Sigmoid colon (tissue), 7 donors: ENCODE measurements around the gene LAMB2. TPM values are rescaled to one million over a fixed set of nuclear protein-coding genes. Genes with fewer than 3 reads are reported as not detected.

ENCODE experiments used
- DNase-seq: peaks from one replicate; pipeline ENCODE4 v3.0.0-alpha.2; 2019
- H3K27ac ChIP-seq, 4 donors: fragments of 200-600 bp; sonication (generic); one replicate each; pipeline ENCODE4 v1.5.1; 2016 to 2019; ENCODE audit warnings: mild to moderate bottlenecking in 1 of 4
- H3K27me3 ChIP-seq, 3 donors: fragments of 200-600 bp; sonication (generic); one replicate each; pipeline ENCODE4 v1.5.1; 2019; ENCODE audit warnings: mild to moderate bottlenecking in 1 of 3
- H3K36me3 ChIP-seq, 4 donors: fragments of 200-600 bp; sonication (generic); one replicate each; pipeline ENCODE4 v1.5.1; 2016 to 2019
- H3K4me1 ChIP-seq, 4 donors: fragments of 200-600 bp; sonication (generic); one replicate each; pipeline ENCODE4 v1.5.1; 2017 to 2019
- H3K4me3 ChIP-seq, 4 donors: fragments of 200-600 bp; sonication (generic); one replicate each; pipeline ENCODE4 v1.5.1; 2017 to 2019; ENCODE audit warnings: mild to moderate bottlenecking in 2 of 4, moderate library complexity in 1 of 4
- H3K9me3 ChIP-seq, 4 donors: fragments of 200-600 bp in 3 of 4; sonication (generic) in 3 of 4; one replicate each; pipeline versions ENCODE4 v1.5.1 to v1.6.1; 2013 to 2019
- CTCF ChIP-seq, 4 experiments: fragments of 450-650 bp in 3 of 4; fragments of 200-600 bp in 1 of 4; IDR thresholded peaks; one replicate each; pipeline ENCODE4 v1.5.1; 2016 to 2019; ENCODE audit warnings: antibody characterized with exemption in 4 of 4, mild to moderate bottlenecking in 3 of 4, moderate library complexity in 2 of 4
- EP300 ChIP-seq, 4 donors: sonication (generic); formaldehyde crosslinking; IDR thresholded peaks; one replicate each; pipeline ENCODE4 v1.6.1; 2017; ENCODE audit warnings: antibody characterized with exemption in 4 of 4
- POLR2A ChIP-seq, 2 donors: fragments of 450-650 bp; IDR thresholded peaks; one replicate each; pipeline ENCODE4 v1.6.1; 2016; ENCODE audit warnings: antibody characterized with exemption in 2 of 2, mild to moderate bottlenecking in 2 of 2, moderate library complexity in 2 of 2
- POLR2AphosphoS5 ChIP-seq, 4 donors: sonication (generic); formaldehyde crosslinking; IDR thresholded peaks; one replicate each; pipeline ENCODE4 v1.6.1; 2017; ENCODE audit warnings: antibody characterized with exemption in 4 of 4
- WGBS, 2 donors: extraction: QIAGEN DNeasy Blood & Tissue Kit; methylation state at CpG; one replicate each; pipeline ENCODE4 v1.1.7; 2013; 5-methylcytosine and 5-hydroxymethylcytosine counted together
- intact Hi-C: fragments of 100-400 bp; cut with DNase I; formaldehyde crosslinking; loops from one replicate; pipeline ENCODE4 v1.15.1; 2023
- polyA plus RNA-seq, 3 donors: library from polyadenylated mRNA; stranded (reverse); fragments of 200-250 nt; gene quantifications; one replicate each; pipeline ENCODE4 v1.2.3, GENCODE V29; 2013
- total RNA-seq, 4 donors: library from RNA; depleted of rRNA; stranded (reverse); fragments of >200 nt; gene quantifications; one replicate each; pipeline ENCODE4 v1.1.0, GENCODE V29; 2016
- donor health status: healthy with polysubstance abuse.
- donor health status: Bipolar disorder and iron deficiency.
- donor health status: healthy.

The LAMB2 gene
- total and polyA plus RNA-seq, 7 donors = 10.2 to 612 (median 252) TPM

- H3K27me3 ChIP-seq = no peaks in the 10 kb centered on the region
- intact Hi-C loops = loop anchor here (5.0 kb wide), 1 partner anchor 36 kb away; the partner anchor contains the start of gene CCDC71
- WGBS, 2 donors = 94% methylated on average over 6 of the region's 6 CpGs
- no peak for DNase-seq
- H3K36me3 ChIP-seq = peaks cover 6 to 47% (median 14%) of the 10 kb centered on the region in 4 donors
- peaks cover 0 to 37% (median 33%) of the 10 kb centered on the region in 4 donors for H3K4me1 ChIP-seq
- peak overlapping the region; percentile 64 to 86 (median 69) for H3K4me3 ChIP-seq
- peak overlapping the region; percentile 87 to 97 (median 92) for H3K27ac ChIP-seq
- TF ChIP-seq CTCF (IDR thresholded peaks at IDR 0.05) (no peak), EP300 (IDR thresholded peaks at IDR 0.05) (no peak), POLR2AphosphoS5 (IDR thresholded peaks at IDR 0.05) (no peak), POLR2A (IDR thresholded peaks at IDR 0.05) (no peak)
- no peaks in the 10 kb centered on the region for H3K9me3 ChIP-seq
Observed at GRCh38 chr3:49131576-49131975, 1.3 kb downstream of the LAMB2 start.

DNA sequence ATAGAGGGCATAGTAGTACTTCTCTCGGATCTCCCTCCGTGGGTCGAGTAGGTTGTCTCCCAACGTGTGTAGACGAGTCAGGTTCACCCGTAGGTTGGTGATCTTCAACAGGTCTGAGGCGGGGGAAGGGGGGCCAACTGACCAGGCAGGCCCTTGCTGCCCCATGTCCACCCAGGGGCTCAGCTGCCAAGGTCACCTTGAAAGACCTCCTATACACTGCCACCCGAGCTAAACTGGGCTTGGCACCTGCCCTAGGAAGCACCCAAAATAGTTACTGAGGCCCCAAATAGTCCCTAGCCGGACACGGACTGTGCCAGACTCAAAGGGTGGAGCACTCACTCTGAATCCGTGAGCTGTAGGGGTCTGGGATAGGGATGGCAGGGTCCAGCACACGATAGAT, 1.8 kb downstream of the LAMB2 start:
- WGBS, 2 donors = 88 to 90% methylated on average over 12 of the region's 12 CpGs
- H3K4me1 ChIP-seq = peaks cover 0 to 37% (median 33%) of the 10 kb centered on the region in 4 donors
- H3K27ac ChIP-seq = peak overlapping the region in 1 of 4 donors; percentile 97
- TF ChIP-seq EP300 (IDR thresholded peaks at IDR 0.05) = no peak
- no peak for DNase-seq
- H3K9me3 ChIP-seq = no peaks in the 10 kb centered on the region
- H3K27me3 ChIP-seq = no peaks in the 10 kb centered on the region
- H3K36me3 ChIP-seq = peaks cover 12 to 52% (median 18%) of the 10 kb centered on the region in 4 donors
- peak overlapping the region in 2 of 4 donors; percentile 66 to 72 for H3K4me3 ChIP-seq
- intact Hi-C loops = loop anchor here (5.0 kb wide), 1 partner anchor 36 kb away; the partner anchor contains the start of gene CCDC71

DNA sequence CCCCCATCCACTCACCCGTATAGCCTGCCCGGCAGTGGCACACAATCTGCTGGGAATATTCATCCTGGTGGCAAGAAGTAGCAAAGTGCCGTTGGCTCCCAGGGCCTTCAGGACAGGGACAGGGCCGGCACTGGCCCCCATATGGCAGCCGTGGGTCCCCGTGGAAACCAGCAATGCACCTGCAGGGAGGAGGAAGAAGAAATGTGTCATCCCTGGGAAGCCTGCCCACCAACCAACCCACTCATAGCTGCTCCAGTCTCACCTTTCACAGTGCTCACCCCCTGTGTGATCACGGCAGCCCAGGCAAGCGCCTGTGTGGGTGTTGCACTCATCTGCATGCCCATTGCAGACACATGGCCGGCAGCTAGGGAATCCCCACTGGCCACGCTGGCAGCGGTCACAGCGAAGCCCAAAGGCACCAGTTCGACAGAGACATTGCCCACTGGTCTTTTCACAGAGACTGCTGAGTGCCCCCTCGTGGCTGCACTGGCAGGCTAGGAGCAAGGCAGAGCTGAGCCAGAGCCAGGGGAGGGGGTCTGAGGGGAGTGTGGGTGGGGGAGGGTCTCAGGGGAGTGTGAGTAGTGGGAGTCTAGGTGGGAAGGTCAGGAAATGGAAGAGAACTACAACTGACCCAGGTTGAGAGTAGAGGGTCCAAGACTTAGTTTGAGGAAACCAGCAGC, 7.7 kb downstream of the LAMB2 start:
- intact Hi-C loops = no loop called here
- Histone ChIP-seq H3K36me3 (peaks cover 51 to 91% (median 60%) of the 10 kb centered on the region in 4 donors), H3K27ac (no peak overlapping the region), H3K9me3 (no peaks in the 10 kb centered on the region), H3K4me1 (peaks cover 0 to 19% (median 9%) of the 10 kb centered on the region in 4 donors), H3K4me3 (no peak overlapping the region), H3K27me3 (no peaks in the 10 kb centered on the region)
- 85 to 87% methylated on average over 14 of the region's 14 CpGs for WGBS, 2 donors
- TF ChIP-seq POLR2AphosphoS5 (IDR thresholded peaks at IDR 0.05) (no peak), POLR2A (IDR thresholded peaks at IDR 0.05) (no peak), CTCF (IDR thresholded peaks at IDR 0.05) (no peak), EP300 (IDR thresholded peaks at IDR 0.05) (no peak)
- DNase-seq = no peak

DNA sequence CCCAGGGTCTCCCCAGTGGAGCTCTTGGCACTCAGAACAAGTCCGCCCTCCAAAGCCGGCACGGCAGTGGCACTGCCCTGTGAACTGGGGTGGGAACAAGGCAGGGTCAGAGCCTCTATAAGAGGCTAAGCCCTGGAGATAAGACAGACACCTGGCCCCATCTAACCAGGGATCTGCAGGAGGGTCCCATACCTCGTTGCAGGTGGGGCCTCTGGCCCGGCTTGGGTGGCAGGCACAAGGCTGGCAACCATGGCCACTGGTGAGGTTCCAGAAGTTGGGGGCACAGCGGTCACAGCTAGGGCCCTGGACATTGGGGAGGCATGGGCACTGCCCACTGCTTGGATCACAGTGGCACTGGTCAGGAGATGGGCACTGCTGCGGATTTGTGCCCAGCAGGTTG, 8.6 kb downstream of the LAMB2 start:
- H3K27me3 ChIP-seq = no peaks in the 10 kb centered on the region
- no peak overlapping the region for H3K27ac ChIP-seq
- 89 to 90% methylated on average over 7 of the region's 7 CpGs for WGBS, 2 donors
- TF ChIP-seq POLR2AphosphoS5 (IDR thresholded peaks at IDR 0.05) = no peak
- no peak for TF ChIP-seq EP300 (IDR thresholded peaks at IDR 0.05)
- no peak for TF ChIP-seq CTCF (IDR thresholded peaks at IDR 0.05)
- TF ChIP-seq POLR2A (IDR thresholded peaks at IDR 0.05) = no peak
- H3K4me1 ChIP-seq = peaks cover 0 to 19% (median 13%) of the 10 kb centered on the region in 4 donors
- DNase-seq = no peak
- H3K9me3 ChIP-seq = no peaks in the 10 kb centered on the region
- intact Hi-C loops = no loop called here
- peaks cover 51 to 82% (median 58%) of the 10 kb centered on the region in 4 donors for H3K36me3 ChIP-seq
- no peak overlapping the region for H3K4me3 ChIP-seq

- no peak for DNase-seq
- H3K27ac ChIP-seq = no peak overlapping the region
- peaks cover 53 to 80% (median 56%) of the 10 kb centered on the region in 4 donors for H3K36me3 ChIP-seq
- H3K9me3 ChIP-seq = no peaks in the 10 kb centered on the region
- H3K4me1 ChIP-seq = peaks cover 0 to 23% (median 19%) of the 10 kb centered on the region in 4 donors
- TF ChIP-seq EP300 (IDR thresholded peaks at IDR 0.05) = no peak
- TF ChIP-seq POLR2AphosphoS5 (IDR thresholded peaks at IDR 0.05) = no peak
- TF ChIP-seq POLR2A (IDR thresholded peaks at IDR 0.05) = no peak
- no peak overlapping the region for H3K4me3 ChIP-seq
- intact Hi-C loops = no loop called here
- 95 to 96% methylated on average over 17 of the region's 17 CpGs for WGBS, 2 donors
- H3K27me3 ChIP-seq = no peaks in the 10 kb centered on the region
Observed at GRCh38 chr3:49123687-49124086, 9.2 kb downstream of the LAMB2 start.
